K562 (cell line): Measurements from ENCODE around the gene PRKAR1B. TPM values are rescaled to one million over a fixed set of nuclear protein-coding genes. Genes with fewer than 3 reads are reported as not detected.

ENCODE experiments used
- ARID3A ChIP-seq: IDR thresholded peaks from 2 replicates; pipeline ENCODE4 v1.6.1; 2012; ENCODE audit warnings: low read depth, low read length, improper control_type of control experiment, borderline replicate concordance
- CCAR2 ChIP-seq: fragments of 200-400 bp; formaldehyde crosslinking; IDR thresholded peaks from 2 replicates; pipeline ENCODE4 v1.6.1; 2017; ENCODE audit warnings: mild to moderate bottlenecking, low read depth, low read length
- CREBBP ChIP-seq: IDR thresholded peaks from one replicate; pipeline ENCODE4 v1.6.1; 2012; ENCODE audit warnings: low read depth, mild to moderate bottlenecking, control low read depth, inconsistent platforms, low read length
- FOS ChIP-seq: IDR thresholded peaks from 3 replicates; pipeline ENCODE4 v1.6.1; 2011; ENCODE audit not compliant: insufficient read length; ENCODE audit errors: extremely low read depth
- GATAD2B ChIP-seq: fragments of 450-650 bp; IDR thresholded peaks from 2 replicates; pipeline ENCODE4 v1.6.1; 2017; ENCODE audit warnings: mild to moderate bottlenecking, borderline replicate concordance
- HNRNPUL1 ChIP-seq: fragments of 200-400 bp; formaldehyde crosslinking; IDR thresholded peaks from 2 replicates; pipeline ENCODE4 v1.6.1; 2017; ENCODE audit warnings: low read length
- SRSF7 ChIP-seq: fragments of 200-400 bp; formaldehyde crosslinking; optimal IDR thresholded peaks from 2 replicates; pipeline ENCODE3; 2017; ENCODE audit warnings: mild to moderate bottlenecking, low read depth, low read length
- ZBTB40 ChIP-seq, 2 experiments: fragments of 450-650 bp in 1 of 2; sonication (generic) in 1 of 2; formaldehyde crosslinking in 1 of 2; IDR thresholded peaks; 2 replicates each; pipeline versions ENCODE4 v1.7.1 to v1.9.0; 2016 to 2022; ENCODE audit warnings: inconsistent platforms in 1 of 2, mild to moderate bottlenecking in 1 of 2, missing genetic modification reagents in 1 of 2
- ZNF41 ChIP-seq: fragments of 250-450 bp; sonication (Bioruptor Pico); conservative IDR thresholded peaks from 2 replicates; pipeline ENCODE4 v1.4.0; 2020; ENCODE audit warnings: mild to moderate bottlenecking
- polyA plus RNA-seq, 8 experiments: library from polyadenylated mRNA; depleted of rRNA in 4 of 8; stranded (reverse) in 5 of 8; unstranded in 3 of 8; fragments of >200 nt; fragmentation: Nextera tagmentation in 2 of 8; fragmentation: Illumina TruSeq in 1 of 8; extraction: Ambion mirVana in 2 of 8; extraction: Trizol in 1 of 8; gene quantifications; 2 replicates each; pipeline versions ENCODE4 v1.2.1 to v1.2.3, GENCODE V29; 2011 to 2014; ENCODE audit warnings: inconsistent platforms in 1 of 8, missing spikeins in 1 of 8
- total RNA-seq, 7 experiments: library from RNA; depleted of rRNA in 6 of 7; stranded (reverse); fragments of >200 nt in 6 of 7; fragmentation: Illumina TruSeq in 2 of 7; extraction: Trizol in 2 of 7; gene quantifications; 2 replicates each; pipeline versions ENCODE4 v1.2.1 to v1.2.3, GENCODE V29; 2011 to 2021; ENCODE audit warnings: low replicate concordance in 1 of 7
- TF ChIP-seq, protein P1 (sequence below): conservative IDR thresholded peaks from 2 replicates; pipeline ENCODE4 v1.6.1; 2011; ENCODE audit warnings: low read depth, mild to moderate bottlenecking, low read length; ENCODE audit not compliant: control insufficient read depth
- TF ChIP-seq, protein P2 (sequence below): sonication (generic); formaldehyde crosslinking; IDR thresholded peaks from 2 replicates; pipeline ENCODE4 v1.8.1; 2023; ENCODE audit warnings: mild to moderate bottlenecking, missing genetic modification reagents

The PRKAR1B gene
- total and polyA plus RNA-seq, 9 of the 15 experiments (the other 6 are each of a cell fraction or from before 2014, with no cell fraction given), result 0.99 to 30.5 (median 12.7) TPM

DNA sequence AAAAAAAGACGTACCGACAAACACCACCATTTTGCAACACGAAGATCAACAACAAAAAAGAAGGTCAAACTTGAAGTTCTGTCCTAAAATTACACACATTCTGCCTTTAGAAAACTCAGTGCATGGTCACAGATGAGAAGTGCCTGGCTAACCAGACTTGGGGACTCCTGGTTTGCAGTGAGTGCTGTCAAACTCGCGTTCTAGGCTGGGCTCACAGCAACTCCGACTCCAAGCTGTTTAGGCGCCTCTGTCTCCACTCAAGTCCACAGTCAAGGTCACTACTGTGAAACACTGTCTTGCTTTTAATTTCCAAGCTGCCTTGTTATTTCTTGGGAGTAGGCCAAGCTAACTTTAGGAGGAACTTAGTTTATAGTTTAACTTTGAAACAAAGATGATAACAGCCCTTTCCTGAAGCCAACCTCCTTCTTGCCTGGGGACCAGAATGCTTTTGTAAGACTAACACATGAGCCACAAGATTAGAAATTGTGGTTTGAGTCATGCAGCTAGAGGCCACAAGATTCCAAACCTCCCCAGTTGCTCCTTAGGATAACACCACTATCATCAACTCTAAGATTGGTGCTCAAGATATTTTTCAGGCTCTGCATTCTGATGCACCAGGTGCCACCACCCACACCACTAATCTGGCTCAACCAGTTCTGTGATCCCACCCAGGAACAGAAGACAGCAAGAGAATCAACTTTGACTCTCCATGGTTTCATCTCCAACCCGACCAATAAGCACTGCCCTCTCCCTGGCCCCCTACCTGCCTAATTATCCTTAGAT lies 1.7 kb downstream of the PRKAR1B start (continued):
- TF ChIP-seq ZBTB40 (IDR thresholded peaks at IDR 0.05) (no peak), ZBTB40 (CRISPR knock-in tag; IDR thresholded peaks at IDR 0.05) (no peak), CCAR2 (no peak), HNRNPUL1 (no peak), SRSF7 (no peak), CREBBP (no peak), GATAD2B (no peak; the same call in 1 of the 2 replicates), FOS (no peak), ZNF41 (CRISPR knock-in tag) (no peak), ARID3A (no peak)
- TF ChIP-seq, protein P1, sequence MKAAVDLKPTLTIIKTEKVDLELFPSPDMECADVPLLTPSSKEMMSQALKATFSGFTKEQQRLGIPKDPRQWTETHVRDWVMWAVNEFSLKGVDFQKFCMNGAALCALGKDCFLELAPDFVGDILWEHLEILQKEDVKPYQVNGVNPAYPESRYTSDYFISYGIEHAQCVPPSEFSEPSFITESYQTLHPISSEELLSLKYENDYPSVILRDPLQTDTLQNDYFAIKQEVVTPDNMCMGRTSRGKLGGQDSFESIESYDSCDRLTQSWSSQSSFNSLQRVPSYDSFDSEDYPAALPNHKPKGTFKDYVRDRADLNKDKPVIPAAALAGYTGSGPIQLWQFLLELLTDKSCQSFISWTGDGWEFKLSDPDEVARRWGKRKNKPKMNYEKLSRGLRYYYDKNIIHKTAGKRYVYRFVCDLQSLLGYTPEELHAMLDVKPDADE, result no peak
- TF ChIP-seq, protein P2, sequence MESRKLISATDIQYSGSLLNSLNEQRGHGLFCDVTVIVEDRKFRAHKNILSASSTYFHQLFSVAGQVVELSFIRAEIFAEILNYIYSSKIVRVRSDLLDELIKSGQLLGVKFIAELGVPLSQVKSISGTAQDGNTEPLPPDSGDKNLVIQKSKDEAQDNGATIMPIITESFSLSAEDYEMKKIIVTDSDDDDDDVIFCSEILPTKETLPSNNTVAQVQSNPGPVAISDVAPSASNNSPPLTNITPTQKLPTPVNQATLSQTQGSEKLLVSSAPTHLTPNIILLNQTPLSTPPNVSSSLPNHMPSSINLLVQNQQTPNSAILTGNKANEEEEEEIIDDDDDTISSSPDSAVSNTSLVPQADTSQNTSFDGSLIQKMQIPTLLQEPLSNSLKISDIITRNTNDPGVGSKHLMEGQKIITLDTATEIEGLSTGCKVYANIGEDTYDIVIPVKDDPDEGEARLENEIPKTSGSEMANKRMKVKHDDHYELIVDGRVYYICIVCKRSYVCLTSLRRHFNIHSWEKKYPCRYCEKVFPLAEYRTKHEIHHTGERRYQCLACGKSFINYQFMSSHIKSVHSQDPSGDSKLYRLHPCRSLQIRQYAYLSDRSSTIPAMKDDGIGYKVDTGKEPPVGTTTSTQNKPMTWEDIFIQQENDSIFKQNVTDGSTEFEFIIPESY (CRISPR knock-in tag), result no peak
